NB4 (cell line): Measurements from ENCODE around the gene OR5B12.
"Not testable (repeated sequence)": the region's sequence is repeated elsewhere in the genome, so short reads cannot be mapped to it uniquely, and the experiment has no call there.

Experiments used
- DNase-seq: peaks from one replicate; pipeline ENCODE4 v3.0.0; 2010; ENCODE audit warnings: low read depth
- H3K4me3 ChIP-seq: one replicate; pipeline ENCODE4 v1.5.1; 2011; ENCODE audit warnings: mild to moderate bottlenecking, low read depth, low read length, moderate library complexity
- CTCF ChIP-seq: IDR thresholded peaks from one replicate; pipeline ENCODE4 v1.5.1; 2012; ENCODE audit warnings: low read depth, low read length
- MAX ChIP-seq: IDR thresholded peaks from 2 replicates; pipeline ENCODE4 v1.6.1; 2011; ENCODE audit warnings: low read depth, low read length
- MYC ChIP-seq: IDR thresholded peaks from 2 replicates; pipeline ENCODE4 v1.6.1; 2011; ENCODE audit warnings: low read depth, low read length
- POLR2A ChIP-seq: IDR thresholded peaks from 2 replicates; pipeline ENCODE4 v1.6.1; 2011; ENCODE audit warnings: mild to moderate bottlenecking; ENCODE audit not compliant: insufficient read length; ENCODE audit errors: extremely low read depth

Gene OR5B12

GRCh38 chr11:58428021-58428420 lies 14.0 kb downstream of the OR5B12 start, which contains the start of gene OR5B2:
OR5B2 (minus strand) TSS chr11:58428121; CDS start chr11:58423261, 4,860 bp downstream.
- no peak for DNase-seq
- no peak within 1 kb of the TSS for H3K4me3 ChIP-seq
- TF ChIP-seq POLR2A (no peak), MAX (no peak), CTCF (no peak)

GRCh38 chr11:58406774-58407173 lies 35.3 kb downstream of the OR5B12 start, which contains the start of gene OR5B3:
OR5B3 (minus strand) TSS chr11:58406874; CDS start chr11:58403409, 3,465 bp downstream.
- DNase-seq = no peak
- H3K4me3 ChIP-seq = no peak within 1 kb of the TSS
- TF ChIP-seq CTCF (no peak), MYC (no peak), MAX (no peak), POLR2A (no peak)

- H3K4me3 ChIP-seq, DNase-seq: not testable (repeated sequence)
Observed at GRCh38 chr11:58399622-58400021, 42.4 kb downstream of the OR5B12 start.

GRCh38 chr11:58395581-58395980 lies 46.5 kb downstream of the OR5B12 start:
- no peak for DNase-seq
- H3K4me3 ChIP-seq = no peak overlapping the region
- TF ChIP-seq MYC (no peak), CTCF (no peak), POLR2A (no peak), MAX (no peak)

GRCh38 chr11:58394195-58394594 lies 47.8 kb downstream of the OR5B12 start:
- DNase-seq = no peak
- TF ChIP-seq MAX = no peak
- TF ChIP-seq POLR2A = no peak
- no peak for TF ChIP-seq MYC
- no peak for TF ChIP-seq CTCF
- H3K4me3 ChIP-seq = no peak overlapping the region

- no peak overlapping the region for H3K4me3 ChIP-seq
- no peak for DNase-seq
- TF ChIP-seq POLR2A (no peak), CTCF (no peak), MYC (no peak), MAX (no peak)
Observed at GRCh38 chr11:58392746-58393145, 49.3 kb downstream of the OR5B12 start.
